HAP-1 (cell line): Measurements from ENCODE around the gene THSD7A.
"Not testable (repeated sequence)": the region's sequence is repeated elsewhere in the genome, so short reads cannot be mapped to it uniquely, and the experiment has no call there.

Experiments used
- DNase-seq, 2 experiments: peaks; one replicate each; pipeline ENCODE4 v3.0.0-alpha.2; 2016 to 2020; ENCODE audit warnings: low spot score in 2 of 2
- H3K27me3 ChIP-seq: fragments of 250-450 bp; sonication (Bioruptor Pico); 2 replicates; pipeline ENCODE4 v1.5.1; 2020; ENCODE audit warnings: low read depth, mild to moderate bottlenecking, moderate library complexity
- H3K36me3 ChIP-seq: fragments of 250-450 bp; sonication (Bioruptor Pico); replicated peaks from 2 replicates; pipeline ENCODE4 v1.5.1; 2020; ENCODE audit warnings: mild to moderate bottlenecking
- H3K4me1 ChIP-seq: fragments of 250-450 bp; sonication (Bioruptor Pico); 2 replicates; pipeline ENCODE4 v1.5.1; 2020; ENCODE audit warnings: mild to moderate bottlenecking
- H3K4me3 ChIP-seq: fragments of 250-450 bp; sonication (Bioruptor Pico); 2 replicates; pipeline ENCODE4 v1.5.1; 2020; ENCODE audit warnings: mild to moderate bottlenecking, moderate library complexity
- H3K9me3 ChIP-seq: fragments of 250-450 bp; sonication (Bioruptor Pico); 2 replicates; pipeline ENCODE4 v1.5.1; 2020; ENCODE audit warnings: mild to moderate bottlenecking, moderate library complexity
- in situ Hi-C: fragments of 300-500 bp; cut with MboI; formaldehyde crosslinking; loops from 3 replicates; pipeline ENCODE4 v1.14.3; 2020; ENCODE audit warnings: low sequenced_read_pairs, inconsistent platforms, mixed read lengths

The THSD7A gene

GRCh38 chr7:11466517-11467105 lies 365.4 kb downstream of the THSD7A start:
- no peaks in the 10 kb centered on the region for H3K27me3 ChIP-seq
- in situ Hi-C loops: no loop called here
- no peak for DNase-seq
- H3K9me3 ChIP-seq: no peaks in the 10 kb centered on the region
- H3K4me3 ChIP-seq: no peak overlapping the region
- peaks cover 5% of the 10 kb centered on the region for H3K4me1 ChIP-seq
- no peaks in the 10 kb centered on the region for H3K36me3 ChIP-seq

GRCh38 chr7:11464624-11465023 lies 367.4 kb downstream of the THSD7A start:
- H3K4me3 ChIP-seq: no peak overlapping the region
- no peaks in the 10 kb centered on the region for H3K36me3 ChIP-seq
- no peak for DNase-seq
- peaks cover 5% of the 10 kb centered on the region for H3K4me1 ChIP-seq
- no peaks in the 10 kb centered on the region for H3K27me3 ChIP-seq
- in situ Hi-C loops: no loop called here
- H3K9me3 ChIP-seq: no peaks in the 10 kb centered on the region

GRCh38 chr7:11461946-11462345 lies 370.1 kb downstream of the THSD7A start:
- Histone ChIP-seq H3K4me3 (no peak overlapping the region), H3K36me3 (no peaks in the 10 kb centered on the region), H3K9me3 (no peaks in the 10 kb centered on the region), H3K4me1 (peaks cover 5% of the 10 kb centered on the region), H3K27me3 (no peaks in the 10 kb centered on the region)
- in situ Hi-C loops: no loop called here
- DNase-seq: no peak

- no peaks in the 10 kb centered on the region for H3K36me3 ChIP-seq
- no peaks in the 10 kb centered on the region for H3K27me3 ChIP-seq
- DNase-seq: no peak
- H3K9me3 ChIP-seq: no peaks in the 10 kb centered on the region
- H3K4me3 ChIP-seq: no peak overlapping the region
- in situ Hi-C loops: no loop called here
- peaks cover 9% of the 10 kb centered on the region for H3K4me1 ChIP-seq
These were observed 373.1 kb downstream of the THSD7A start for GRCh38 chr7:11458736-11459483.

- H3K4me3 ChIP-seq: no peak overlapping the region
- peaks cover 4% of the 10 kb centered on the region for H3K4me1 ChIP-seq
- in situ Hi-C loops: no loop called here
- DNase-seq: no peak
- H3K9me3 ChIP-seq: no peaks in the 10 kb centered on the region
- no peaks in the 10 kb centered on the region for H3K36me3 ChIP-seq
- H3K27me3 ChIP-seq: no peaks in the 10 kb centered on the region
These were observed 374.6 kb downstream of the THSD7A start for GRCh38 chr7:11457419-11457818.

- no peaks in the 10 kb centered on the region for H3K36me3 ChIP-seq
- no peaks in the 10 kb centered on the region for H3K27me3 ChIP-seq
- peaks cover 4% of the 10 kb centered on the region for H3K4me1 ChIP-seq
- no peaks in the 10 kb centered on the region for H3K9me3 ChIP-seq
- no peak overlapping the region for H3K4me3 ChIP-seq
- DNase-seq: no peak
- in situ Hi-C loops: no loop called here
These were observed 375.4 kb downstream of the THSD7A start for GRCh38 chr7:11456574-11456973.

GRCh38 chr7:11452476-11452875 lies 379.5 kb downstream of the THSD7A start:
- no peak overlapping the region for H3K4me3 ChIP-seq

GRCh38 chr7:11450281-11450680 lies 381.7 kb downstream of the THSD7A start:
- no peaks in the 10 kb centered on the region for H3K27me3 ChIP-seq
- no peaks in the 10 kb centered on the region for H3K36me3 ChIP-seq
- DNase-seq: no peak
- H3K4me1 ChIP-seq: no peaks in the 10 kb centered on the region; the same call in 1 of the 2 replicates
- no peaks in the 10 kb centered on the region for H3K9me3 ChIP-seq
- in situ Hi-C loops: no loop called here
- no peak overlapping the region for H3K4me3 ChIP-seq

More at GRCh38 chr7:11452476-11452875, 379.5 kb downstream of the THSD7A start:
- Histone ChIP-seq H3K36me3 (no peaks in the 10 kb centered on the region), H3K27me3 (no peaks in the 10 kb centered on the region), H3K4me1 (peaks cover 4% of the 10 kb centered on the region), H3K9me3 (no peaks in the 10 kb centered on the region)
- in situ Hi-C loops: no loop called here
- DNase-seq: no peak

- in situ Hi-C loops: loop anchor here (25.0 kb wide), 1 partner anchor 388 kb away; the partner anchor contains the start of gene THSD7A
- Histone ChIP-seq H3K9me3 (no peaks in the 10 kb centered on the region), H3K36me3 (no peaks in the 10 kb centered on the region), H3K4me3 (no peak overlapping the region), H3K27me3 (no peaks in the 10 kb centered on the region), H3K4me1 (no peaks in the 10 kb centered on the region; the same call in 1 of the 2 replicates)
- no peak for DNase-seq
These were observed 382.7 kb downstream of the THSD7A start for GRCh38 chr7:11449316-11449715.

- no peak overlapping the region for H3K4me3 ChIP-seq
- no peaks in the 10 kb centered on the region; the same call in 1 of the 2 replicates for H3K9me3 ChIP-seq
- no peaks in the 10 kb centered on the region for H3K4me1 ChIP-seq
- DNase-seq: no peak
- H3K27me3 ChIP-seq: no peaks in the 10 kb centered on the region
- in situ Hi-C loops: loop anchor here (25.0 kb wide), 1 partner anchor 389 kb away; the partner anchor contains the start of gene THSD7A
- H3K36me3 ChIP-seq: no peaks in the 10 kb centered on the region
These were observed 383.7 kb downstream of the THSD7A start for GRCh38 chr7:11448323-11448722.

GRCh38 chr7:11447106-11447505 lies 384.9 kb downstream of the THSD7A start:
- Histone ChIP-seq H3K27me3 (no peaks in the 10 kb centered on the region), H3K4me3 (no peak overlapping the region), H3K36me3 (no peaks in the 10 kb centered on the region), H3K9me3 (no peaks in the 10 kb centered on the region; the same call in 1 of the 2 replicates), H3K4me1 (no peaks in the 10 kb centered on the region; the same call in 1 of the 2 replicates)
- in situ Hi-C loops: loop anchor here (25.0 kb wide), 1 partner anchor 390 kb away; the partner anchor contains the start of gene THSD7A
- no peak for DNase-seq

GRCh38 chr7:11443934-11444333 lies 388.1 kb downstream of the THSD7A start:
- not testable (repeated sequence) for DNase-seq, H3K4me3 ChIP-seq, H3K4me1 ChIP-seq, H3K27me3 ChIP-seq, H3K9me3 ChIP-seq, H3K36me3 ChIP-seq
- in situ Hi-C loops: loop anchor here (25.0 kb wide), 1 partner anchor 393 kb away; the partner anchor contains the start of gene THSD7A

- in situ Hi-C loops: loop anchor here (25.0 kb wide), 1 partner anchor 399 kb away; the partner anchor contains the start of gene THSD7A
- no peaks in the 10 kb centered on the region; the same call in none of the 2 replicates for H3K4me1 ChIP-seq
- no peaks in the 10 kb centered on the region for H3K27me3 ChIP-seq
- H3K4me3 ChIP-seq: no peak overlapping the region
- no peaks in the 10 kb centered on the region for H3K36me3 ChIP-seq
- no peaks in the 10 kb centered on the region for H3K9me3 ChIP-seq
- DNase-seq: no peak
These were observed 394.0 kb downstream of the THSD7A start for GRCh38 chr7:11437994-11438393.
